ENCODE results near the gene CCDC102B.

- TF ChIP-seq TAF1 (IDR thresholded peaks at IDR 0.05; ENCODE audit: borderline replicate concordance, low read depth, low read length), result no peak
- no peak for TF ChIP-seq POLR2A (IDR thresholded peaks at IDR 0.05; ENCODE audit: low read depth, low read length)
- TF ChIP-seq POLR2AphosphoS5 (IDR thresholded peaks at IDR 0.05; ENCODE audit: low read depth, low read length), result no peak
Measured at GRCh38 chr18:68841301-68841700, 43.4 kb downstream of the CCDC102B start.

Data from GM12892 (cell line).